GM12872 (cell line): Measurements from ENCODE around the gene TMEM107.

Experiments
- TF ChIP-seq, protein P1 (sequence below): IDR thresholded peaks from 3 replicates; pipeline ENCODE4 v1.5.1; 2011; ENCODE audit warnings: low read depth, mild to moderate bottlenecking, low read length, moderate library complexity; ENCODE audit not compliant: insufficient read depth

TMEM107 gene

DNA sequence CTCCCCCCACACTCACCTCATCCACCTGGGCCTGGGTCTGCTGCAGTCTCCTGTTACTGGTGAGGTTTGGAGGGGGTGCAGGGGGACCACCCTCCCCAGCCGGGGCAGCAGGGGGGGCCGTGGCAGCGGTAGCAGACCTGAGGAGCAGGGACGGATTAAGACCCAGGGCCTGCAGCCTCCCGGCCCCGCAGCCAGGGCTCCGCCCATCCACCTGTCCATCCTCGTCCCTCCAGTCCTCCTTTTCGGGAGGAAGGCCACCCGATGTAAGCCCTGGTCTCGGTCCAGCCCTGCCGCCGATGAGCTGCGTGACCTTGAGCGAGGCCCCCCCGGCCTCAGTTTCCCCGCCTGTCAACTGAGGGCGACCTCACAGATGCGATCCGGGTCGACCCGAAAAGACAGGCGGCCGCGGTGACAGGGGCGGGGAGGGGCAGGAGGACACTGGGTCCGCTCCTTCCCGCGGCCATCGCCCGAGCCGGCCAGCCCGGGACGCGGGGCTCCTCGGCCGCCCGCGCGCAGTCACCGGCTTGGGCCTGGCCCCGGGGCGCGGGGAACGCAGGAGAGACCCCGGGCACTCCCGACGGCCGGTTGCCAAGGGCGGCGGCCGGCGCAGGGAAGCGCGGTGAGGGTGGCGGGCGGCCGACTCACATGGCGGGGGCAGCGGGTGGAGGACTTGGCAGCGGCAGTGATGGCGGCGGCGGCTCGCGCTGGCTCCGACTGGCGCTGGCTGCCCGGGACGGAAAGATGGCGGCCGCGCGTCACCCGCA is 13.8 kb downstream of the TMEM107 start, which contains the start of gene VAMP2:
TSS of gene VAMP2 (minus strand) at position 716 of the 764 bp plus-strand sequence. CDS start at position 647, 69 bp downstream.
- TF ChIP-seq, protein P1, sequence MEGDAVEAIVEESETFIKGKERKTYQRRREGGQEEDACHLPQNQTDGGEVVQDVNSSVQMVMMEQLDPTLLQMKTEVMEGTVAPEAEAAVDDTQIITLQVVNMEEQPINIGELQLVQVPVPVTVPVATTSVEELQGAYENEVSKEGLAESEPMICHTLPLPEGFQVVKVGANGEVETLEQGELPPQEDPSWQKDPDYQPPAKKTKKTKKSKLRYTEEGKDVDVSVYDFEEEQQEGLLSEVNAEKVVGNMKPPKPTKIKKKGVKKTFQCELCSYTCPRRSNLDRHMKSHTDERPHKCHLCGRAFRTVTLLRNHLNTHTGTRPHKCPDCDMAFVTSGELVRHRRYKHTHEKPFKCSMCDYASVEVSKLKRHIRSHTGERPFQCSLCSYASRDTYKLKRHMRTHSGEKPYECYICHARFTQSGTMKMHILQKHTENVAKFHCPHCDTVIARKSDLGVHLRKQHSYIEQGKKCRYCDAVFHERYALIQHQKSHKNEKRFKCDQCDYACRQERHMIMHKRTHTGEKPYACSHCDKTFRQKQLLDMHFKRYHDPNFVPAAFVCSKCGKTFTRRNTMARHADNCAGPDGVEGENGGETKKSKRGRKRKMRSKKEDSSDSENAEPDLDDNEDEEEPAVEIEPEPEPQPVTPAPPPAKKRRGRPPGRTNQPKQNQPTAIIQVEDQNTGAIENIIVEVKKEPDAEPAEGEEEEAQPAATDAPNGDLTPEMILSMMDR: no peak

DNA sequence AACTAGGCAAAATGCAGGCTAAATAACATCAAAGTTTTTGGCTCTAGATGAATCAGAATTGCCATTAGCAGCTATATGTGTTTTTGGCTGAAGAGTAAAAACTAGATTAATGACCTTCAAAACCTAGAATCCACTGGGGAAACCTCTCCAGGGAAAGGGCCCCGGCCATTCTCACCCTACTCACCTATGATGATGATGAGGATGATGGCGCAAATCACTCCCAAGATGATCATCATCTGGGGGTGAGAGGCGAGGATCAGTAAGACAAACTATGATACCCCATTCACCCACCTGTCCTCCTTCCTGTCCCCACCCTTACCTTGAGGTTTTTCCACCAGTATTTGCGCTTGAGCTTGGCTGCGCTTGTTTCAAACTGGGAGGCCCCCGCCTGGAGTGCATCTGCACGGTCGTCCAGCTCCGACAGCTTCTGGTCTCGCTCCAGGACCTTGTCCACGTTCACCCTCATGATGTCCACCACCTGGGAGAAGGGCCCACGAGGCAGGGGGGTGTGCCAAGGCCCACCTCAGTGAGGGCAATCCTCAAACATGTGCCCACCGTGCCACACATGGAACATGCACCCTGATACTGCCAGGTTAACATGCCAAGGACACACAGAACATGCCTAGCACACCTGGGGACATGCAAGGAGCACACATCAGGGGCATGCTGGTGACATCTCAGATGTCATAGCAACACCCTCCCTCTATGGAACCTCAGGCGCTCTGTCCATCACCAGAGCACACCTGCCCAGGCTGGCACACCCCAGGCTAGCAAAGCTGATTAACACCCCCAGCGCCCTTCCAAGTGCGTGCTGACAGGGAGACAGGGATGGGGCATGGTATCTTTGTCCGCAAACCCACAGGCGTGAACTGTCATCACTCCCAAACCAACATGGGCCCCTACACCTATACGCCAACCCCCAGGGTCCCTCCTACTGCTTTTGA is 14.6 kb downstream of the TMEM107 start:
- TF ChIP-seq, protein P1: no peak

DNA sequence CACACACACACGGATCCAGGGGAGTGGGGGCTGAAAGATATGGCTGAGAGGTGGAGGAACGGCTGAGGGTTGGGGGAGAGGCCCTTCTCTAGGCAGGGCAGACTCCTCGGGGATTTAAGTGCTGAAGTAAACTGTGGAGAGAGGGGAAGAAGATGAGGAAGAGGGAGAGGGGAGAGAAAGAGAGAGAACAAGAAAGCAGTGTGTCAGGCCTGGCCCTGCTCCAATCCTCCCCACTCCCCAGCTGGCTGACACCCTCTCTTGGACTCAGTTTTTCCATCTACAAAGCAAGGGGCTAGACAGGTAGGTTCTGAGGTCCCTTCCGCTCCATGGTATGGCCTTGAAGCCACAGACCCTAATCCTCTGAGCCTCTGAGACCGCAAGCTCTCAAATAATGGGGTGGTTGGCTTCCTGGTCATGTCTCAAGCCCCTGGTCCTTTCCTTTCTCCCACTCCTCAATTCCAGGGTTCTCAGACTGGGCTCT is 15.4 kb downstream of the TMEM107 start:
- TF ChIP-seq, protein P1: no peak

DNA sequence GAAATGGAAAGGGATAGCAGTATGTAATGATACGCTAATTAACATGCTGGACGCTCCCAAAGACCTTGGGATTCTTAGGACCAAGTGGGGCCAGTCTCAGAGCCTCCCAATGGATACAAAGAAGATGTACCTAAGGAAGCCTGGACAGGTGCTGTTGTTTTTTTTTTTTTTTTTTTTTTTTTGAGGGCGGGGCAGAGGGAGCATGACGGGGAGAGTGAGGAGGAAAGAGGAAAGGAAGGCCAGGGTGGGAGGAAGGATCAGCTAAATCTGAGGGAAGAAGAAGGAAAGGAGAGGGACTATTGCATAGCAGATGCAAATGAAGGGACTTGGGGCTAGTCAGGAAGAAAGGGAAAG is 16.0 kb downstream of the TMEM107 start:
- TF ChIP-seq, protein P1: no peak

DNA sequence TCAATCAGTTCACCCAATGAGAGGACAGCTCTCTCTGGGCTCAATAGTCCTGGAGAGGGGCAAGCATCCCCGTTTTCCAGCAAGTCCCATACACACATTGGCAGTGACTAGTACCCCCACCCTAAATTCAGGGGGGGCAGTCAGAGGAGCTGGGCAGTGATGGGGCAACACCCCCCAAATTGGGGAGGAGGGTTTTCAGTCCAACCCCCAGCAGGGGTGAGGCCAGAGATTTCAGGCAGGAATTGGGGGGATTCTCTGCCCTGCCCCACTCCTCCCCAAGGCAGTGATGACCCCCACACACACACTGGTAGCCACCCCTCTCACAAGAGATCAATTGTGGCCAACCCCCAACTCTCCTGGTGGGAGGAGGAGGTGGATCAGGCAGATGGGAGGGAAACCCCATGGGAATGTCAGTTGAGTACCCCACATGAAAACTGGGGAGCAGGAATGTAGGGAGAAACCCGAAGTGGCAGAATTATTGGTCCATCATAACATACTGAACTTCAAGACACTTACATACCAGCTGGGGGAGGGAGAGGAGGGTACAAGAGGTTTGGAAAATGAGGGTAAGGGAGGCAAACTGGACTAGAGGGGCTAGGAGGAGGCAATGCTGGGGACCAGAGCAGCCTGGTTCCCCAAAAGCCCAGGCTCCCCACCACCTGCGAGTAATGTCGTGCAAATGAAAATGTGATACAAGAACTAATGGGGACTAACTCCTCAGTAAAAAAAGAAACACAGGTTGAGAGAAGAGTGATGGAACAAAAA is 16.5 kb downstream of the TMEM107 start:
- TF ChIP-seq, protein P1: no peak

DNA sequence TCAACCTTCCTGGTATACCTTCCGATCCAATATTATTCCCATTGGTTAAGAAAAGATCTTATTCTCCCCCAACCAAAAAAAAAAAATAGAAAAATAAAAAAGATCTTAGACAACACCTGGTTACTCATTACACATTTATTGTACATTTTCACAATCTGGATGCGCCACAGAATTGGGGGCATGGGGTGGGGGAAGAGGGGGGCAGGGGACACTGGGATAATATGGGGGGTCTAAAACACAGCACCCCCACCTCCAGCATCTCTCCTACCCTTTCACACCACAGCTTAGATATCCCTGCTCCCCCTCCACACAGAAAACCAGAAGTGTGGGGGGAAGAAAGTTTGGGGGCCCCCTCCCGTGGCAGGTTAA is 17.2 kb downstream of the TMEM107 start:
- TF ChIP-seq, protein P1: no peak
